GM21515 (cell line): ENCODE results near the gene RASGEF1C.
"Not testable (repeated sequence)": the region's sequence is repeated elsewhere in the genome, so short reads cannot be mapped to it uniquely, and the experiment has no call there.

Experiments used
- ATAC-seq: cut with Tn5 transposase; IDR thresholded peaks from one replicate; pipeline ENCODE4 v1.9.1; 2021; ENCODE audit not compliant: unreplicated experiment

Gene RASGEF1C

GRCh38 chr5:180211761-180212035 is 2.7 kb upstream of the RASGEF1C start:
- no peak for ATAC-seq

DNA sequence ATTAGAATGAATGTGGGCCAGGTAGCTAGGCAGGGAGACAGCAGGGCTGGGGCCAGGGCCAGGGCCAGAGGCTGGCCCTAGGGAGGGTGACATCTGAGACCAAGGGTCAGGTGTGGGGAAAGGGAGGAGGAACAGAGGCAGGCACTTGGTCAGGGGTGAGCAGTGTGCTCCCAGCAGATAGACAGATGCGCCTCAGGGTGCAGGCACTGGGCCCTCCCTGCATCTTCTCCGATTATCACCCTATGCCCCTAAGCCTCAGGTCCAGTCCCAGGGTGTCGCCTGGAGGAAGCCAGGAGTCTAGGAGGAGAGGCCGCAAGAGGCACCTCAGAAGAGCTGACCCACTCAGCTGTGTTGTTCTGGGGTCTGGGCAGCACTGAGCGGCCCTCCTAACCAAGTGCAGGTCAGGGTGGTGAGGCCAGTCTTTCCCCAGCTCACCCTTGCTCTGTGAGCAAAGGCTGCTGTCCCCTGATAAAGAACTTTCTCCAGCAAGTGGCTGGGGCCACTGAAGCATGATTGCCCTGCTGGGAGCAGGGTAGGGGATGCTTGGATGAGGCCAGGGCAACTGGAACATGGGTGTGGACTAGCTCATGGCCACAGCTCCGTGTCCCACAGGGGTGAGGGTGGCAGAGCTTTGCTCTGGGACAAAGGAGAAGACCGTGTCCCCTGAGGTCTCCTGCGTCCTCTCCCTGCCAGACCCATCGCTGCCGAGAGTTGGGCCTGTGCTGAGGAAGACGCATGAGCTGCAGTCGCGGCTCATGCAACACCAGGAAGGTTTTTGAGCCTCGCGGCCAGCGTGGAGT is 2.1 kb upstream of the RASGEF1C start:
- ATAC-seq: no peak

DNA sequence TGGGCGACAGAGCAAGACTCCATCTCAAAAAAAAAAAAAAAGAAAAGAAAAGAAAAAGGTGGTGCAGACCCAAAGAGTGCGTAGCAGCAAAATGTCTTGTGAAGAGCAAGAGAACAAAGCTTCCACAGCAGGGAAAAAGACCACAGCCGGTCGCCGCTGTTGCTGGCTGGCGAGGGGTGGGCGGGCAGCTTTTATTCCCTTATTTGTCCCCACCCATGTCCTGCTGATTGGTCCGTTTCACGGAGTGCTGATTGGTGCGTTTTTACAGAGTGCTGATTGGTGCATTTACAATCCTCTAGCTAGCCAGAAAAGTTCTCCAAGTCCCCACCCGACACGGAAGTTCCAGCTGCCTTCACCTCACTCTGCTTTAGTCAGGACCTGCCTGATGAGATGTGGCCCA is 1.1 kb upstream of the RASGEF1C start:
- ATAC-seq: not testable (repeated sequence)

DNA sequence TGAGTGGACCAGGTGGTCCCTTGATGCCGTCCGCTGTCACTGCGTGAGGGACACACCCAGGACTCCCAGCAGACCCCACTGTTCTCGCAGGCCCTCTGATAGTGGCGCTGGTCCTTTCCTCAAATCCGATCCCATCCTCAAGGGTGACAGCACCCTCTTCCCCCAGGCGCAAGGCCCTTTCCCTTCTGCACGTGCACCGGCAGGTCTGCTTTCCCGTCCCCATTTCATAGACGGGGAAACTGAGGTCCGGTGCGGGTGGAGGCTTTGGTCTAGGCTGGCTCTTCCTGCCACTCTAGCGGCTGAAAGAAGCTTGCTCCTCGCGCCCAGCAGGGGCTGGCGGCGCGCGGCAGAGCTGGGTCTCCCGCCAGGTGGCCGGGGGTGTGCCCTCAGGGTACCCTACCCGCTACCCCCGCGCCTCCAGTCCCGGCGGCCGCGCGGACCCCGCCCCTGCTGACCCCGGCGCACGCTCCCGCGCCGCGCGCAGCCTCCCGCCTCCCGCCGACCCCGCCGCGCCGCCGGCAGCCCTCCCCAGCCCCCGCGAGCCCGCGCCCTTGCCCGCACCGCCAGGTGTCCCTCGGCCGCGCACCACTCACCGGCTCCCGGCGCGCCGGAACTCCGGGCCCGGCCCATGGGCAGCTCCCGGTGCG is 453 bp downstream of the RASGEF1C start:
- peak; percentile 24 for ATAC-seq

- no peak for ATAC-seq
Measured at GRCh38 chr5:180208038-180208434, 975 bp downstream of the RASGEF1C start.

DNA sequence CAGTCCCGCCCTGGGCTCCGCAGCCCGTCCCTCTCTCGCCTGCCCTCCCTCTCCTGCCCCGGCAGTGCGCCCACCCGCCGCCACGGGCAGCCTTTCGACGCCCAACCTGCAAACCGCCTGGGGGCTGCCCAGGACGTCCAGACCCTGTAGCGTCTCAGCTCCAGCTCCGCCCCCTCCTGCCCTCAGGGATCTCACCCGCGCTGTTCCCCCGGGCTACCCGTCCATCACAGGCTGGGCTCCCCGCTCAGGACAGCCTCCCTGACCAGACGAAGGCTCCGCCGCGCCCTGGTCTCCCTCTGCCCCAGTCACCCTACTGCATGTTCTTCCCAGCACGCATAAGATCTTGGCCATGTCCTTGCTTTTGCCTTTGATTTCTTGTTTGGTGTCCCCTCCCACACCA is 1.4 kb downstream of the RASGEF1C start:
- ATAC-seq: no peak

GRCh38 chr5:180206993-180207392 is 2.0 kb downstream of the RASGEF1C start:
- ATAC-seq: no peak

DNA sequence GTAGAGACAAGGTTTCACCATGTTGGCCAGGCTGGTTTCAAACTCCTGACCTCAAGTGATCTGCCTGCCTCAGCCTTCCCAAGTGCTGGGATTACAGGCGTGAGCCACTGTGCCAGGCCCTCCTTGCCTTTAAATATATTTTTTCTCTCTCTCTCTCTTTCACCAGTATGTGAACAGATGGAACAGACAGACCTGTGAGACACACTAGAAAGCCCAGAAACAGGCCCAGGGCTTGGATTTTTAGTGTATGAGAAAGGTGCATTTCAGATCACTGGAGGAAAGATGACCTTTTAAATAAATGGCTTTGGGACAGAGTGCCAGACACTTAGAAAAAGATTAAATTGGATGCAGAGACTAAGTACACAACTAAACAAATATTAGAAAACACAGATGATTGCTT is 3.1 kb downstream of the RASGEF1C start:
- no peak for ATAC-seq

GRCh38 chr5:180204276-180204819 is 4.7 kb downstream of the RASGEF1C start:
- no peak for ATAC-seq

DNA sequence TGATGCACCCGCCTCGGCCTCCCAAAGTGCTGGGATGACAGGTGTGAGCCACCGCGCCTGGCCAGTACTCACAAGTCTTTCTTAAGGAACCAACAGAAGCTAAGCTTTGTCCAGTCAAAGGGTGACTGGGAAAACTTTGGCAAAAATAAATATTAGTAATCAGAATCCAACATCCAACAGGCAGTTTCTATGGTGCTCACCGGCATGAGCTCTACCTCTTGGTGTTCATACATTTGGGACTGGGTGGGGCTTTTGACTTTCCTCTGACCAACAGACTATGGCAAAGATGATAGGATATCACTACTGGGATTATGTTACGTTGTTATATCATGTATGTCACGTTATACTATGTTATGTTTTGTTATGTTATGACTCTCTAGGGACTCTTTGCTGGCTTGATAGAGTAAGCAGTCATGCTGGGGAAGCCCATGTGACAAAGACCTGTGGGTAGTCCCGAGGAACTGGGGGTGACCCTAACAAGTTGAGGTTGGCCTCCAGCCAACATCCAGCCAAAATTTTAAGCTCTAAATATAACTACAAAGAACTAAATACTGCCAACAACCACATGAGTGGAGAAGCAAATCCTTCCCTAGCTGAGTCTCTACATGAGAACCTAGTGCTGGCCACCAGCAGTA is 6.0 kb downstream of the RASGEF1C start:
- ATAC-seq: no peak

DNA sequence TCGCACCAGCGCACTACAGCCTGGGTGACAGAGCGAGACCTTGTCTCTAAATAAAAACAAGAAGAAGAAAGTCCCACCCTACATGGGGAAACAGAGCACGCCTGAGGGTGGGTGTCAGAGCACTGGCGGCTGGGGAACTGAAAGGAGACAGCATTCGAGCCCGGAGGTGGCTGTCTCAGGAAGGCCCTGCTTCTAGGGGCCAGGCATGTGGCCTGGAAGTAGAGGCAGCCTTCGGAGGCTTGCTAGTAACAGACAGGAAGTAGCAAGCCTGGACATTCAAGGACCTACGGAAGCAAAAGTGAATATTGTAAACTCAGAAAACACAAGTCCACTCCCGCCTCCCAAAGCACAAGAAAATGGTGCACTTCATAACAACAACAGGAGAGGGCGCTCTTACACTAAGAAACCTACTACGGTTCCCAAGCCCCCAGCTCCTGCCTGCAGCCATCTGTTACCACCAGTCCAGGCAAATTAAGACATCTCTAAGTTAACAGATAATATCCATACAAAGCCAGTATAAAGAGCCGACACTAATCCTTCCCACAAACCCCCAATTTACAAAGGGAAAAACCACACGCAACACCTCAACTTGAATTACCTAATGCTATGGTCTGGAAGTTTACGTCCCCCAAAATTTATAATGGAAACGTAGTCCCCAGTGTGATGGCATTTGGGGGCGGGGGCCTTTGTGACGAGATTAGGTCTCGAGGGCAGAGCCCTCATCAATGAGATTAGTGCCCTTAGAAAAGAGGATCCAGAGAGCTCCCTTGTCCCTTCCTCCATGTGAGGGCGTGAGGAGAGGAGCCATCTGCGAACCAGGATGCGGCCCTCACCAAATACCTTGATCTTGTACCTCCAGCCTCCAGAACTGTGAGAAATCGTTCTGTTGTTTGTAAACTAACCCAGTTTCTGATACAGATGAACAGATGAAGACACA is 7.7 kb downstream of the RASGEF1C start:
- no peak for ATAC-seq

- no peak for ATAC-seq
Measured at GRCh38 chr5:180199390-180199789, 9.6 kb downstream of the RASGEF1C start.

- ATAC-seq: no peak
Measured at GRCh38 chr5:180198208-180198607, 10.8 kb downstream of the RASGEF1C start.

DNA sequence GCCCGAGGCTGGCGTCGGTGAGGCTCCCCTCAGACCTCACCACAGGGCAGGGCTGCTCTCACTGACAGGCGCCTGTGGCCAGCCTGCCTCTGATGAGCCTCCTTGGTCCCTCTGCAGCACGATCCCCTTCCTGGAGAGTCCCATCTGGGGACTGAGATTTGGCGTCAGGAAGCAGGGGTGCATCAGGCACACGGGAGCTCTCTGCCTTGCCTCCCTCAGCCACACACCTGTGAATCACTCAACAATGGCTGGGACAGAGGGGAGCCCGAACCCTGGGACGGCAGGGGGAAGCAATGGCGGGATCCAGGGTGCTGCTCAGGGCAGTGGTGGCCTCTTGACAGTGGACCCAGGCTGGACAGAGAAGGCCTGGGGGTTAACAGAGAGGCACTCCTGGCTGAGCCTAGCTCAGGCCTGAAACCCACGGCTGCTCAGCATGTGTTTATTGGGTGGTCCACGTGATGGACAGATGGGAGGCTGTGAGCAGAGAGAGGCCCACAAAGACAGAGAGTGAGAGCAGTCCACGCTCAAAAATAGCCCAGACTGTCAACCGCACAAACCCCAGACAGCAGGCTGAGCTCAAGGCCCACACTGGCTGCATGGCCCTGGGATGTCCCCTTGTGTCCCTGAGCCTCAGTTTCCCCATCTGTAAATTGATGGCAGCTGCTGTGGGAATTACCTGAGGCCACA is 11.9 kb downstream of the RASGEF1C start:
- ATAC-seq: no peak

- no peak for ATAC-seq
Measured at GRCh38 chr5:180194410-180195345, 14.3 kb downstream of the RASGEF1C start.

DNA sequence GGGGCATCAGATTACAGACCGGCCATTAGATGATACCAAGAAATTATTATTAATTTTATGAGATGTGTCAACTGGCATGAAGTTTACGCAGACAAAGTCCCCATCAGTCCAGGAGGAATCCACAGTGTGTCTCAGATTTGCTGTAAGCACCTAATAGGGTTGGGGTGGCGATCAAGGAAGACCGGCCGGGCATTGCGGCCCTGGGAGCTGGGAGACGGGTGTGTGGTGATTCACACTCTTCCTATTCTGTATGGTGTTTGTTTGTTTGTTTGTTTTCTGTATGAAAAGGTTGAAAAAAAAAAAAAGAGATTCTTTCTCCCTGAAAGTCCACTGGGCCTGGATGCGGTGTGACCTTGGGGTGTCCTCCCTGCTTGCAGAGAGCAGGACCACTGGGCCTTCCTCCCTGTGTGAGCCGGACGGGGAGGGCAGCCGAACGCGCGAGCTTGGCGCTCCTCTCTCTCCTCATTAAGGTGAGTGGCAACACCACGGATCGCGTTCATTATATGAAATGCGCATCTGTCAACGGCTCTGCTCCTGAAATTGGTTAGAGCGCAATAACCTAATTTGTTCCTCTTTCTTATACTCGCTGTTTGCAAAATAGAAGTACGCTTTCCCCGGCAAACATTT is 15.1 kb downstream of the RASGEF1C start:
- ATAC-seq: no peak

DNA sequence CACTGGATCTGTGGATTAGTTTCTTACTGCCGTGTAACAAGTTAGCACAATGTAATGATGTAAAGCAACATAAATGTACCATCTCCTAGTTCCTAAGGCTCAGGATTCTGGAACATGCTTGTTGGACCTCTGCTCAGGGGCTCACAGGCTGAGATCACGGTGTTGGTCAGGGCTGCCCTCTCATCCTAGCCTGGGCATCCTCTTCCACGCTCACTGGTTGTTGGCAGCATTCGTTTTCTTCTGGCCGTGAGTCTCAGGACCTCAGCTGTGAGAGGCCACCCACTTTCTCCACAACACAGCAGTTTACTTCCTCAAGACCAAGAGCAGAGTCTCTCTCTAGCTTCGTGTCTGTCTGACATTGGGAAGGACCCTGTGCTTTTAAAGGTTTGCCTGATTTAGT is 17.3 kb downstream of the RASGEF1C start:
- ATAC-seq: no peak

DNA sequence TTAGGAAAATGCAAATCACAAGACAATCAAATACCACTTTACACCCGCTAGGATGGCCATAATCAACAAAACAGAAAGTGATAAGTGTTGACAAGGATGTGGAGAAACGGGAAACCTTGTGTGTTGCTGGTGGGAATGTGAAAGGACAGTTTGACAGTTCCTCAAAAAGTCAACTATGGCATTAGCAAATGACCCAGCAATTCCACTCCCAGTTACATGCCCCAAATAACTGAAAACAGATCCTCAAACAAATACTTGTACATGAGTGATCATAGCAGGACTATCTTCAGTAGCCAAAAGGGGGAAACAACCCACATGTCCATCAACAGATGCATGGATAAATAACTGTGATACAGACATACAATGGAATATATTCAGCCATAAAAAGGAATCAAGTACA is 21.2 kb downstream of the RASGEF1C start:
- ATAC-seq: no peak

- ATAC-seq: no peak
Measured at GRCh38 chr5:180180846-180181245, 28.2 kb downstream of the RASGEF1C start.
